Uterus (tissue), 2 donors: ENCODE data around the gene STAU1.

Experiments used
- CTCF ChIP-seq, 4 experiments: fragments of 200-600 bp in 2 of 4; fragments of 450-650 bp in 2 of 4; sonication (generic) in 2 of 4; IDR thresholded peaks; one replicate each; pipeline ENCODE4 v1.5.1; 2016 to 2019; ENCODE audit warnings: antibody characterized with exemption in 4 of 4, mild to moderate bottlenecking in 2 of 4, moderate library complexity in 1 of 4
- POLR2A ChIP-seq, 2 donors: fragments of 450-650 bp; IDR thresholded peaks; one replicate each; pipeline ENCODE4 v1.6.1; 2016; ENCODE audit warnings: antibody characterized with exemption in 2 of 2, mild to moderate bottlenecking in 1 of 2, moderate library complexity in 1 of 2

GRCh38 chr20:49181265-49181877, 6.8 kb downstream of the STAU1 start:
- TF ChIP-seq CTCF (IDR thresholded peaks at IDR 0.05) (no peak), POLR2A (IDR thresholded peaks at IDR 0.05) (no peak)
